ENCODE results near the gene OR2T35.

OR2T35 gene

GRCh38 chr1:248622570-248623001 is 22.5 kb downstream of the OR2T35 start:
- TF ChIP-seq GATA2 (IDR thresholded peaks at IDR 0.05; ENCODE audit: low read depth, low read length) (no peak), GATA3 (IDR thresholded peaks at IDR 0.05; ENCODE audit: low read depth, low read length) (no peak)

- no peak for TF ChIP-seq GATA2 (IDR thresholded peaks at IDR 0.05; ENCODE audit: low read depth, low read length)
- no peak for TF ChIP-seq GATA3 (IDR thresholded peaks at IDR 0.05; ENCODE audit: low read depth, low read length)
These were observed 23.3 kb downstream of the OR2T35 start for GRCh38 chr1:248621770-248622169.

- TF ChIP-seq GATA3 (IDR thresholded peaks at IDR 0.05; ENCODE audit: low read depth, low read length) (no peak), GATA2 (IDR thresholded peaks at IDR 0.05; ENCODE audit: low read depth, low read length) (no peak)
These were observed 26.2 kb downstream of the OR2T35 start for GRCh38 chr1:248618878-248619277.

- no peak for TF ChIP-seq GATA2 (IDR thresholded peaks at IDR 0.05; ENCODE audit: low read depth, low read length)
- no peak for TF ChIP-seq GATA3 (IDR thresholded peaks at IDR 0.05; ENCODE audit: low read depth, low read length)
These were observed 27.0 kb downstream of the OR2T35 start for GRCh38 chr1:248618119-248618518.

GRCh38 chr1:248613742-248614141 is 31.3 kb downstream of the OR2T35 start:
- TF ChIP-seq GATA2 (IDR thresholded peaks at IDR 0.05; ENCODE audit: low read depth, low read length) (no peak), GATA3 (IDR thresholded peaks at IDR 0.05; ENCODE audit: low read depth, low read length) (no peak)

GRCh38 chr1:248611883-248612414 is 33.1 kb downstream of the OR2T35 start:
- TF ChIP-seq GATA2 (IDR thresholded peaks at IDR 0.05; ENCODE audit: low read depth, low read length) (no peak), GATA3 (IDR thresholded peaks at IDR 0.05; ENCODE audit: low read depth, low read length) (no peak)

- TF ChIP-seq GATA3 (IDR thresholded peaks at IDR 0.05; ENCODE audit: low read depth, low read length) (no peak), GATA2 (IDR thresholded peaks at IDR 0.05; ENCODE audit: low read depth, low read length) (no peak)
These were observed 34.8 kb downstream of the OR2T35 start for GRCh38 chr1:248610301-248610700.

- TF ChIP-seq GATA2 (IDR thresholded peaks at IDR 0.05; ENCODE audit: low read depth, low read length) (no peak), GATA3 (IDR thresholded peaks at IDR 0.05; ENCODE audit: low read depth, low read length) (no peak)
These were observed 45.7 kb downstream of the OR2T35 start for GRCh38 chr1:248599396-248599795.

GRCh38 chr1:248597589-248597988 is 47.5 kb downstream of the OR2T35 start, which contains the start of gene OR2T10:
TSS of gene OR2T10 (minus strand) at chr1:248597700. CDS start at chr1:248593768, 3,932 bp downstream.
- TF ChIP-seq GATA3 (IDR thresholded peaks at IDR 0.05; ENCODE audit: low read depth, low read length) (no peak), GATA2 (IDR thresholded peaks at IDR 0.05; ENCODE audit: low read depth, low read length) (no peak)

GRCh38 chr1:248596615-248597014 is 48.5 kb downstream of the OR2T35 start:
- TF ChIP-seq GATA2 (IDR thresholded peaks at IDR 0.05; ENCODE audit: low read depth, low read length) (no peak), GATA3 (IDR thresholded peaks at IDR 0.05; ENCODE audit: low read depth, low read length) (no peak)

GRCh38 chr1:248593226-248593625 is 51.9 kb downstream of the OR2T35 start:
- TF ChIP-seq GATA3 (IDR thresholded peaks at IDR 0.05; ENCODE audit: low read depth, low read length): no peak
- no peak for TF ChIP-seq GATA2 (IDR thresholded peaks at IDR 0.05; ENCODE audit: low read depth, low read length)

GRCh38 chr1:248592655-248593054 is 52.4 kb downstream of the OR2T35 start:
- no peak for TF ChIP-seq GATA3 (IDR thresholded peaks at IDR 0.05; ENCODE audit: low read depth, low read length)
- TF ChIP-seq GATA2 (IDR thresholded peaks at IDR 0.05; ENCODE audit: low read depth, low read length): no peak

GRCh38 chr1:248590055-248590454 is 55.0 kb downstream of the OR2T35 start:
- TF ChIP-seq GATA2 (IDR thresholded peaks at IDR 0.05; ENCODE audit: low read depth, low read length) (no peak), GATA3 (IDR thresholded peaks at IDR 0.05; ENCODE audit: low read depth, low read length) (no peak)

GRCh38 chr1:248589334-248589733 is 55.7 kb downstream of the OR2T35 start:
- TF ChIP-seq GATA2 (IDR thresholded peaks at IDR 0.05; ENCODE audit: low read depth, low read length) (no peak), GATA3 (IDR thresholded peaks at IDR 0.05; ENCODE audit: low read depth, low read length) (no peak)
